HepG2 (cell line): ENCODE data around the gene PAIP2. TPM values are rescaled to one million over a fixed set of nuclear protein-coding genes. Genes with fewer than 3 reads are reported as not detected.

Source experiments
- CREBL2 ChIP-seq: sonication (generic); formaldehyde crosslinking; IDR thresholded peaks from 2 replicates; pipeline ENCODE4 v1.8.1; 2023; ENCODE audit warnings: missing genetic modification reagents, mild to moderate bottlenecking, borderline replicate concordance
- ERF ChIP-seq: IDR thresholded peaks from 2 replicates; pipeline ENCODE4 v1.6.1; 2018; ENCODE audit warnings: missing biosample characterization, missing genetic modification reagents
- HNF4A ChIP-seq: sonication (generic); formaldehyde crosslinking; IDR thresholded peaks from 2 replicates; pipeline ENCODE4 v1.4.0; 2020; ENCODE audit warnings: missing genetic modification reagents
- HOXA7 ChIP-seq: sonication (generic); formaldehyde crosslinking; IDR thresholded peaks from 2 replicates; pipeline ENCODE4 v1.8.1; 2022; ENCODE audit warnings: mild to moderate bottlenecking, missing genetic modification reagents, moderate library complexity
- KLF9 ChIP-seq: IDR thresholded peaks from 2 replicates; pipeline ENCODE4 v1.6.1; 2016; ENCODE audit warnings: low read depth
- NONO ChIP-seq, 2 experiments: fragments of 450-650 bp in 1 of 2; sonication (generic) in 1 of 2; formaldehyde crosslinking in 1 of 2; IDR thresholded peaks in 1 of 2; conservative IDR thresholded peaks in 1 of 2; 2 replicates each; pipeline versions ENCODE4 v1.6.1 to v1.8.0; 2017 to 2022; ENCODE audit warnings: mild to moderate bottlenecking in 1 of 2, missing genetic modification reagents in 1 of 2, moderate library complexity in 1 of 2
- NR2F6 ChIP-seq, 2 experiments: IDR thresholded peaks; 2 replicates each; pipeline ENCODE4 v1.6.1; 2016; ENCODE audit warnings: antibody characterized with exemption in 1 of 2, mild to moderate bottlenecking in 1 of 2
- PHF21A ChIP-seq: sonication (generic); formaldehyde crosslinking; IDR thresholded peaks from 2 replicates; pipeline ENCODE4 v1.5.0; 2020; ENCODE audit warnings: mild to moderate bottlenecking, missing genetic modification reagents
- RFXAP ChIP-seq: sonication (generic); formaldehyde crosslinking; IDR thresholded peaks from 2 replicates; pipeline ENCODE4 v1.4.0; 2020; ENCODE audit warnings: missing genetic modification reagents, borderline replicate concordance
- SIN3A ChIP-seq: IDR thresholded peaks from 2 replicates; pipeline ENCODE4 v1.6.1; 2011; ENCODE audit warnings: low read depth, mild to moderate bottlenecking, control low read depth, low read length, borderline replicate concordance
- SOX5 ChIP-seq: IDR thresholded peaks from 2 replicates; pipeline ENCODE4 v1.6.1; 2016; ENCODE audit warnings: borderline replicate concordance
- TCF7L2 ChIP-seq: IDR thresholded peaks from 2 replicates; pipeline ENCODE4 v1.6.1; 2011; ENCODE audit warnings: mild to moderate bottlenecking, low read depth, low read length, moderate library complexity
- TEAD3 ChIP-seq: optimal IDR thresholded peaks from 2 replicates; pipeline ENCODE3; 2016; ENCODE audit warnings: borderline replicate concordance
- ZFYVE20 ChIP-seq: sonication (generic); formaldehyde crosslinking; IDR thresholded peaks from 2 replicates; pipeline ENCODE4 v1.8.0; 2023; ENCODE audit warnings: low read depth, mild to moderate bottlenecking, moderate library complexity, missing genetic modification reagents, borderline replicate concordance
- ZNF432 ChIP-seq: sonication (generic); formaldehyde crosslinking; IDR thresholded peaks from 2 replicates; pipeline ENCODE4 v1.5.0; 2020; ENCODE audit warnings: missing genetic modification reagents, mild to moderate bottlenecking, borderline replicate concordance
- ZNF441 ChIP-seq: sonication (generic); formaldehyde crosslinking; IDR thresholded peaks from 2 replicates; pipeline ENCODE4 v1.7.0; 2021; ENCODE audit warnings: missing genetic modification reagents, borderline replicate concordance
- ZNF614 ChIP-seq: IDR thresholded peaks from 2 replicates; pipeline ENCODE4 v1.6.1; 2018; ENCODE audit warnings: missing biosample characterization, missing genetic modification reagents, inconsistent platforms, borderline replicate concordance
- ZNF761 ChIP-seq: sonication (generic); formaldehyde crosslinking; conservative IDR thresholded peaks from 2 replicates; pipeline ENCODE4 v1.4.0; 2020; ENCODE audit warnings: mild to moderate bottlenecking, missing genetic modification reagents
- ZNF782 ChIP-seq: sonication (generic); formaldehyde crosslinking; IDR thresholded peaks from 2 replicates; pipeline ENCODE4 v1.4.0; 2020; ENCODE audit warnings: missing genetic modification reagents, mild to moderate bottlenecking, borderline replicate concordance
- ZNF841 ChIP-seq: sonication (generic); formaldehyde crosslinking; IDR thresholded peaks from 2 replicates; pipeline ENCODE4 v1.8.1; 2023; ENCODE audit warnings: missing genetic modification reagents, borderline replicate concordance
- ZSCAN21 ChIP-seq: sonication (generic); formaldehyde crosslinking; IDR thresholded peaks from 2 replicates; pipeline ENCODE4 v1.8.0; 2022; ENCODE audit warnings: mild to moderate bottlenecking, missing genetic modification reagents, moderate library complexity, borderline replicate concordance
- ZSCAN29 ChIP-seq: sonication (generic); formaldehyde crosslinking; conservative IDR thresholded peaks from 2 replicates; pipeline ENCODE4 v1.4.0; 2020; ENCODE audit warnings: mild to moderate bottlenecking, missing genetic modification reagents
- polyA plus RNA-seq, 8 experiments: library from polyadenylated mRNA; depleted of rRNA in 3 of 8; stranded (reverse) in 7 of 8; unstranded in 1 of 8; fragments of >200 nt; fragmentation: Illumina TruSeq in 4 of 8; extraction: Trizol in 4 of 8; gene quantifications; 2 replicates each; pipeline versions ENCODE4 v1.2.1 to v1.2.3, GENCODE V29; 2011 to 2016; ENCODE audit warnings: low read depth in 4 of 8, missing spikeins in 1 of 8, mixed read lengths in 1 of 8; ENCODE audit not compliant: insufficient read depth in 1 of 8
- total RNA-seq, 5 experiments: library from RNA; depleted of rRNA; stranded (reverse); fragments of >200 nt; fragmentation: Illumina TruSeq; extraction: Trizol; gene quantifications; 2 replicates each; pipeline ENCODE4 v1.2.3, GENCODE V29; 2016; ENCODE audit warnings: low read depth in 1 of 5
- TF ChIP-seq, protein P1 (sequence below): sonication (generic); formaldehyde crosslinking; IDR thresholded peaks from 2 replicates; pipeline ENCODE4 v1.9.0; 2021; ENCODE audit warnings: missing genetic modification reagents, borderline replicate concordance
- TF ChIP-seq, protein P2 (sequence below): sonication (generic); formaldehyde crosslinking; conservative IDR thresholded peaks from 2 replicates; pipeline ENCODE4 v1.8.1; 2023; ENCODE audit warnings: missing genetic modification reagents
- TF ChIP-seq, protein P3 (sequence below): sonication (generic); formaldehyde crosslinking; IDR thresholded peaks from 2 replicates; pipeline ENCODE4 v1.8.0; 2022; ENCODE audit warnings: mild to moderate bottlenecking, missing genetic modification reagents, borderline replicate concordance

PAIP2 gene
- total and polyA plus RNA-seq, 2 of the 13 experiments (the other 11 are each of a cell fraction or from before 2014, with no cell fraction given), result 61.5 to 76.3 TPM

GRCh38 chr5:139403787-139404483, 62.3 kb downstream of the PAIP2 start, which contains the start of gene SPATA24 (continued):
- TF ChIP-seq, protein P1, sequence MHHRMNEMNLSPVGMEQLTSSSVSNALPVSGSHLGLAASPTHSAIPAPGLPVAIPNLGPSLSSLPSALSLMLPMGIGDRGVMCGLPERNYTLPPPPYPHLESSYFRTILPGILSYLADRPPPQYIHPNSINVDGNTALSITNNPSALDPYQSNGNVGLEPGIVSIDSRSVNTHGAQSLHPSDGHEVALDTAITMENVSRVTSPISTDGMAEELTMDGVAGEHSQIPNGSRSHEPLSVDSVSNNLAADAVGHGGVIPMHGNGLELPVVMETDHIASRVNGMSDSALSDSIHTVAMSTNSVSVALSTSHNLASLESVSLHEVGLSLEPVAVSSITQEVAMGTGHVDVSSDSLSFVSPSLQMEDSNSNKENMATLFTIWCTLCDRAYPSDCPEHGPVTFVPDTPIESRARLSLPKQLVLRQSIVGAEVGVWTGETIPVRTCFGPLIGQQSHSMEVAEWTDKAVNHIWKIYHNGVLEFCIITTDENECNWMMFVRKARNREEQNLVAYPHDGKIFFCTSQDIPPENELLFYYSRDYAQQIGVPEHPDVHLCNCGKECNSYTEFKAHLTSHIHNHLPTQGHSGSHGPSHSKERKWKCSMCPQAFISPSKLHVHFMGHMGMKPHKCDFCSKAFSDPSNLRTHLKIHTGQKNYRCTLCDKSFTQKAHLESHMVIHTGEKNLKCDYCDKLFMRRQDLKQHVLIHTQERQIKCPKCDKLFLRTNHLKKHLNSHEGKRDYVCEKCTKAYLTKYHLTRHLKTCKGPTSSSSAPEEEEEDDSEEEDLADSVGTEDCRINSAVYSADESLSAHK, result no peak
- TF ChIP-seq HNF4A (CRISPR knock-in tag) (no peak), ZNF841 (CRISPR knock-in tag) (no peak), HOXA7 (CRISPR knock-in tag) (no peak), RFXAP (peak; percentile 31; the same call in 1 of the 2 replicates), ZFYVE20 (no peak), ZNF761 (no peak), ERF (CRISPR knock-in tag) (no peak), CREBL2 (0 out of 2 replicates have a peak, but pooled peaks have one; percentile 60), PHF21A (CRISPR knock-in tag) (0 out of 2 replicates have a peak, but pooled peaks have one; percentile 26), SIN3A (peak; percentile 83; the same call in 1 of the 2 replicates), KLF9 (no peak), TCF7L2 (no peak), ZSCAN29 (CRISPR knock-in tag) (no peak), ZNF432 (CRISPR knock-in tag) (no peak), ZNF782 (CRISPR knock-in tag) (no peak), NR2F6 (IDR thresholded peaks at IDR 0.05) (no peak), NR2F6 (CRISPR knock-in tag; IDR thresholded peaks at IDR 0.05) (no peak), ZNF441 (CRISPR knock-in tag) (no peak), ZNF614 (CRISPR knock-in tag) (no peak), TEAD3 (CRISPR knock-in tag) (peak; percentile 64), ZSCAN21 (CRISPR knock-in tag) (no peak; the same call in 1 of the 2 replicates), NONO (IDR thresholded peaks at IDR 0.05) (no peak), NONO (CRISPR knock-in tag; conservative IDR thresholded peaks at IDR 0.05) (0 out of 2 replicates have a peak, but pooled peaks have one; percentile 9), SOX5 (CRISPR knock-in tag) (no peak)
- TF ChIP-seq, protein P2, sequence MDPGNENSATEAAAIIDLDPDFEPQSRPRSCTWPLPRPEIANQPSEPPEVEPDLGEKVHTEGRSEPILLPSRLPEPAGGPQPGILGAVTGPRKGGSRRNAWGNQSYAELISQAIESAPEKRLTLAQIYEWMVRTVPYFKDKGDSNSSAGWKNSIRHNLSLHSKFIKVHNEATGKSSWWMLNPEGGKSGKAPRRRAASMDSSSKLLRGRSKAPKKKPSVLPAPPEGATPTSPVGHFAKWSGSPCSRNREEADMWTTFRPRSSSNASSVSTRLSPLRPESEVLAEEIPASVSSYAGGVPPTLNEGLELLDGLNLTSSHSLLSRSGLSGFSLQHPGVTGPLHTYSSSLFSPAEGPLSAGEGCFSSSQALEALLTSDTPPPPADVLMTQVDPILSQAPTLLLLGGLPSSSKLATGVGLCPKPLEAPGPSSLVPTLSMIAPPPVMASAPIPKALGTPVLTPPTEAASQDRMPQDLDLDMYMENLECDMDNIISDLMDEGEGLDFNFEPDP (CRISPR knock-in tag), result no peak
- TF ChIP-seq, protein P3, sequence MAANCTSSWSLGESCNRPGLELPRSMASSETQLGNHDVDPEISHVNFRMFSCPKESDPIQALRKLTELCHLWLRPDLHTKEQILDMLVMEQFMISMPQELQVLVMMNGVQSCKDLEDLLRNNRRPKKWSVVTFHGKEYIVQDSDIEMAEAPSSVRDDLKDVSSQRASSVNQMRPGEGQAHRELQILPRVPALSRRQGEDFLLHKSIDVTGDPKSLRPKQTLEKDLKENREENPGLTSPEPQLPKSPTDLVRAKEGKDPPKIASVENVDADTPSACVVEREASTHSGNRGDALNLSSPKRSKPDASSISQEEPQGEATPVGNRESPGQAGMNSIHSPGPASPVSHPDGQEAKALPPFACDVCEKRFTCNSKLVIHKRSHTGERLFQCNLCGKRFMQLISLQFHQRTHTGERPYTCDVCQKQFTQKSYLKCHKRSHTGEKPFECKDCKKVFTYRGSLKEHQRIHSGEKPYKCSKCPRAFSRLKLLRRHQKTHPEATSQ (CRISPR knock-in tag), result no peak
